K562 (cell line): ENCODE measurements around the gene WNK2.

Source experiments
- EP300 ChIP-seq: IDR thresholded peaks from 2 replicates; pipeline ENCODE4 v1.6.1; 2012; ENCODE audit warnings: low read length, improper control_type of control experiment
- RNF2 ChIP-seq: sonication (generic); IDR thresholded peaks from 2 replicates; pipeline ENCODE4 v1.6.1; 2016
- SMAD2 ChIP-seq: fragments of 150-350 bp; IDR thresholded peaks from 2 replicates; pipeline ENCODE4 v1.6.1; 2014; ENCODE audit warnings: low read depth, mild to moderate bottlenecking, low read length
- TF ChIP-seq, protein P1 (sequence below): fragments of 250-450 bp; sonication (Bioruptor Pico); IDR thresholded peaks from 2 replicates; pipeline ENCODE4 v1.8.0; 2021; ENCODE audit warnings: mild to moderate bottlenecking, moderate library complexity

DNA sequence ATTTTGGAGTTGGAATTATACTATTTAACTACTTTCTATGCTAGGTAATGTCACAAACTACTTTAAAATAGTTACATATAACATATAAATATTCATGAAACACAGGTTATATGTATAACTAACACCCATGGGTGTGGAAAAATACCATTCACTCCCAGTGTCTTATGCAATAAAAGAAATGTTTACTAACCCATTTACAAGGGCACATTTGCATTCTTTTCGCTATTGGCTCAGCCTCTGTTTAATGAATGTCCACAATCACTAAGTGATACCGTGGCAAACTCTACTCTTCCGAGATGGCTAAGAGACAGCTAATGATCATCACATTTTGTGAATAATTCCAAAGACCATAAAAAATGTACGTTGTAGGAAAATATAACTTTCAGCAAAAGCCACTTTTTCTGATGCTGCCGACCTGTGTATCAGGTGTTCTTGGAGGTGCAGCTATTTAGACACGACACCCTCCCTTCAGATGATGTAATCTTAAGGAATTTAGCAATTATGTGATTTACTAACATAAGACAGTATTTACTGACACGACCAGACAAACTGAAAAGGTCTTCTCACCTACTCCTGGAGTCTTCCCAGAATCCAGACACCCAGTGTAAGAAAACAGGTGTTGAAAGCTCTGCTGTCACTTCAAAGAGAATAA, 145.8 kb downstream of the WNK2 start:
- TF ChIP-seq SMAD2 (no peak), EP300 (no peak), RNF2 (no peak)
- TF ChIP-seq, protein P1, sequence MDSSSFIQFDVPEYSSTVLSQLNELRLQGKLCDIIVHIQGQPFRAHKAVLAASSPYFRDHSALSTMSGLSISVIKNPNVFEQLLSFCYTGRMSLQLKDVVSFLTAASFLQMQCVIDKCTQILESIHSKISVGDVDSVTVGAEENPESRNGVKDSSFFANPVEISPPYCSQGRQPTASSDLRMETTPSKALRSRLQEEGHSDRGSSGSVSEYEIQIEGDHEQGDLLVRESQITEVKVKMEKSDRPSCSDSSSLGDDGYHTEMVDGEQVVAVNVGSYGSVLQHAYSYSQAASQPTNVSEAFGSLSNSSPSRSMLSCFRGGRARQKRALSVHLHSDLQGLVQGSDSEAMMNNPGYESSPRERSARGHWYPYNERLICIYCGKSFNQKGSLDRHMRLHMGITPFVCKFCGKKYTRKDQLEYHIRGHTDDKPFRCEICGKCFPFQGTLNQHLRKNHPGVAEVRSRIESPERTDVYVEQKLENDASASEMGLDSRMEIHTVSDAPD (CRISPR knock-in tag): no peak
